IMR-90 (cell line): Measurements from ENCODE around the gene TAAR8. TPM values are rescaled to one million over a fixed set of nuclear protein-coding genes. Genes with fewer than 3 reads are reported as not detected.
"Not testable (repeated sequence)": the region's sequence is repeated elsewhere in the genome, so short reads cannot be mapped to it uniquely, and the experiment has no call there.

Source experiments
- ATAC-seq: fragments of 200-7000 bp; cut with Tn5 transposase; 2 replicates; pipeline ENCODE4 v1.9.1; 2020; ENCODE audit warnings: low read depth, mild to moderate bottlenecking, moderate library complexity
- BruUV-seq: library from RNA; stranded (reverse); fragments of 400-500 nt; replicated peaks from 2 replicates; lab custom pipeline; 2021; lab: Mats Ljungman, UMichigan
- CTCF ChIA-PET: fragments of 300-600 bp; formaldehyde crosslinking; extraction: SDS; loops from one replicate; lab custom pipeline; 2021; ENCODE audit warnings: antibody characterized with exemption; lab: Yijun Ruan, JAX
- POLR2A ChIA-PET: fragments of 300-600 bp; sonication (Branson Sonifier 250); formaldehyde crosslinking; loops from one replicate; lab custom pipeline; 2022; ENCODE audit warnings: antibody characterized with exemption; ENCODE audit not compliant: unreplicated experiment; lab: Charles Lee
- DNase-seq: peaks from one replicate; pipeline ENCODE4 v3.0.0; 2013
- H2AFZ ChIP-seq: replicated peaks from 2 replicates; pipeline ENCODE3; 2013; ENCODE audit warnings: low read length, mild to moderate bottlenecking; ENCODE audit not compliant: poor library complexity
- H2AK5ac ChIP-seq: 2 replicates; pipeline ENCODE4 v1.6.1; 2013; ENCODE audit warnings: low read depth, low read length, inconsistent platforms
- H2AK9ac ChIP-seq: replicated peaks from 2 replicates; pipeline ENCODE3; 2013; ENCODE audit warnings: mild to moderate bottlenecking, low read depth, low read length, moderate library complexity; ENCODE audit not compliant: poor library complexity
- H2BK120ac ChIP-seq: 2 replicates; pipeline ENCODE4 v1.6.1; 2013; ENCODE audit warnings: low read depth, low read length, inconsistent platforms
- H2BK15ac ChIP-seq: 3 replicates; pipeline ENCODE4 v1.6.1; 2013; ENCODE audit warnings: low read depth, low read length, inconsistent platforms
- H2BK20ac ChIP-seq: 2 replicates; pipeline ENCODE4 v1.6.1; 2013; ENCODE audit warnings: low read depth, mild to moderate bottlenecking, inconsistent platforms, low read length, moderate library complexity
- H2BK5ac ChIP-seq: 2 replicates; pipeline ENCODE4 v1.6.1; 2013; ENCODE audit warnings: mild to moderate bottlenecking, low read depth, low read length, inconsistent platforms; ENCODE audit not compliant: poor library complexity, severe bottlenecking
- H3K14ac ChIP-seq: replicated peaks from 2 replicates; pipeline ENCODE4 v1.6.1; 2013; ENCODE audit warnings: low read depth, low read length, inconsistent platforms
- H3K18ac ChIP-seq: 2 replicates; pipeline ENCODE4 v1.6.1; 2013; ENCODE audit warnings: low read depth, low read length, control low read depth
- H3K23ac ChIP-seq: 2 replicates; pipeline ENCODE4 v1.6.1; 2013; ENCODE audit warnings: low read depth, low read length, inconsistent platforms
- H3K27ac ChIP-seq: 2 replicates; pipeline ENCODE4 v1.5.1; 2013; ENCODE audit warnings: mild to moderate bottlenecking, control low read depth, low read length; ENCODE audit not compliant: insufficient read depth
- H3K27me3 ChIP-seq: 2 replicates; pipeline ENCODE4 v1.6.1; 2013; ENCODE audit warnings: low read length; ENCODE audit not compliant: control insufficient read depth, insufficient read depth
- H3K36me3 ChIP-seq: 2 replicates; pipeline ENCODE4 v1.6.1; 2013; ENCODE audit warnings: low read length, mixed read lengths; ENCODE audit not compliant: control insufficient read depth, insufficient read depth
- H3K4ac ChIP-seq: 2 replicates; pipeline ENCODE4 v1.6.1; 2013; ENCODE audit warnings: low read depth, low read length, inconsistent platforms
- H3K4me1 ChIP-seq: 2 replicates; pipeline ENCODE4 v1.6.1; 2013; ENCODE audit warnings: low read length, mixed read lengths; ENCODE audit not compliant: control insufficient read depth, insufficient read depth
- H3K4me2 ChIP-seq: 2 replicates; pipeline ENCODE4 v1.6.1; 2013; ENCODE audit warnings: low read depth, mild to moderate bottlenecking, control low read depth, low read length, moderate library complexity
- H3K4me3 ChIP-seq: 2 replicates; pipeline ENCODE4 v1.5.1; 2013; ENCODE audit warnings: low read depth, mild to moderate bottlenecking, control low read depth, low read length, moderate library complexity; ENCODE audit not compliant: insufficient read depth
- H3K56ac ChIP-seq: 2 replicates; pipeline ENCODE4 v1.6.1; 2013; ENCODE audit warnings: low read length, inconsistent platforms; ENCODE audit not compliant: insufficient read depth; ENCODE audit errors: extremely low read depth
- H3K79me1 ChIP-seq, 2 experiments: 2 replicates each; pipeline ENCODE4 v1.6.1; 2013; ENCODE audit warnings: low read length in 2 of 2, inconsistent platforms in 1 of 2, low read depth in 1 of 2
- H3K9ac ChIP-seq: 2 replicates; pipeline ENCODE4 v1.6.1; 2013; ENCODE audit warnings: low read depth, low read length, control low read depth
- H3K9me1 ChIP-seq: 2 replicates; pipeline ENCODE4 v1.6.1; 2013; ENCODE audit warnings: low read length, inconsistent platforms; ENCODE audit not compliant: insufficient read depth
- H3K9me3 ChIP-seq: 2 replicates; pipeline ENCODE4 v1.6.1; 2013; ENCODE audit warnings: low read length; ENCODE audit not compliant: control insufficient read depth, insufficient read depth
- H4K20me1 ChIP-seq: 2 replicates; pipeline ENCODE4 v1.6.1; 2013; ENCODE audit warnings: low read length, inconsistent platforms; ENCODE audit not compliant: insufficient read depth
- H4K5ac ChIP-seq: 2 replicates; pipeline ENCODE4 v1.6.1; 2013; ENCODE audit warnings: mild to moderate bottlenecking, low read depth, low read length, control low read depth
- H4K8ac ChIP-seq, 2 experiments: 2 replicates each; pipeline ENCODE4 v1.6.1; 2013; ENCODE audit warnings: low read depth in 2 of 2, low read length in 2 of 2, control low read depth in 1 of 2, inconsistent platforms in 1 of 2
- H4K91ac ChIP-seq: 2 replicates; pipeline ENCODE4 v1.6.1; 2013; ENCODE audit warnings: low read depth, low read length, inconsistent platforms; ENCODE audit not compliant: insufficient read depth
- WGBS, 2 experiments: methylation state at CpG; one replicate each; pipeline versions ENCODE4 v1.1.5 to v1.1.7; 2013; ENCODE audit warnings: missing lambda C conversion rate in 2 of 2; ENCODE audit not compliant: insufficient read length in 1 of 2; ENCODE audit errors: extremely low coverage in 2 of 2; 5-methylcytosine and 5-hydroxymethylcytosine counted together
- dilution Hi-C: fragments of 300-500 bp; cut with HindIII; formaldehyde crosslinking; loops from one replicate; pipeline ENCODE4 v1.14.3; 2018; ENCODE audit warnings: low sequenced_read_pairs; ENCODE audit not compliant: unreplicated experiment
- in situ Hi-C: fragments of 300-500 bp; cut with MboI; formaldehyde crosslinking; loops from 3 replicates; pipeline ENCODE4 v1.14.3; 2019; ENCODE audit warnings: low sequenced_read_pairs, inconsistent platforms, mixed read lengths
- intact Hi-C: fragments of 100-400 bp; cut with micrococcal nuclease; formaldehyde crosslinking; loops from 2 replicates; pipeline ENCODE4 v1.10.0; 2022
- polyA plus RNA-seq, 3 experiments: library from polyadenylated mRNA; depleted of rRNA; stranded (reverse); fragments of >200 nt; gene quantifications; 2 replicates each; pipeline ENCODE4 v1.2.3, GENCODE V29; 2012; ENCODE audit warnings: low replicate concordance in 1 of 3
- total RNA-seq: library from RNA; depleted of rRNA; stranded (reverse); fragments of >200 nt; gene quantifications from 2 replicates; pipeline ENCODE4 v1.2.3, GENCODE V29; 2012

The TAAR8 gene
- total and polyA plus RNA-seq, 2 of the 4 experiments (the other 2 are of a cell fraction), result not detected

DNA sequence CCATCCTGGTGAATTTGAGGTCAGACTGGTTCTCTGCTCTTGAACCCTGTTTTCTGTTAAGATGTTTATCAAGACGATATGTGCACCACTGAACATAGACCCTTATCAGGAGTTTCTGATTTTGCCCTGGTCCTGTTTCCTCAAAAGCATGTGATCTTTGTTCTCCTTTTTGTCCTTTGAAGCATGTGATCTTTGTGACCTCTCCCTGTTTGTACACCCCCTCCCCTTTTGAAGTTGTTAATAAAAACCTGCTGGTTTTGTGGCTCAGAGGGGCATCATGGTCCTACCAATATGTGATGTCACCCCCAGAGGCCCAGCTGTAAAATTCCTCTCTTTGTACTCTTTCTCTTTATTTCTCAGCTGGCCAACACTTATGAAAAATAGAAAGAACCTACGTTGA lies 17.9 kb upstream of the TAAR8 start:
- H3K23ac ChIP-seq, H3K9me1 ChIP-seq, H3K79me1 ChIP-seq, CTCF ChIA-PET, POLR2A ChIA-PET, H3K27ac ChIP-seq, H4K8ac ChIP-seq, intact Hi-C loops, H2AK5ac ChIP-seq, H4K91ac ChIP-seq, H3K18ac ChIP-seq, ATAC-seq, H4K5ac ChIP-seq, H3K9ac ChIP-seq, dilution Hi-C loops, H3K4me1 ChIP-seq, H3K36me3 ChIP-seq, H2AK9ac ChIP-seq, DNase-seq, H3K4me2 ChIP-seq, H3K14ac ChIP-seq, H3K9me3 ChIP-seq, H2AFZ ChIP-seq, H2BK120ac ChIP-seq, H2BK15ac ChIP-seq, H4K20me1 ChIP-seq, H3K4ac ChIP-seq, H2BK20ac ChIP-seq, H3K56ac ChIP-seq, H3K4me3 ChIP-seq, H2BK5ac ChIP-seq, BruUV-seq: not testable (repeated sequence)
- no CpG with 5 or more reads among the region's 2 CpGs for WGBS, 2 experiments
- H3K27me3 ChIP-seq, result peaks cover 18% of the 10 kb centered on the region
- in situ Hi-C loops, result loop anchor here (10.0 kb wide), 1 partner anchor 240 kb away; no protein-coding TSS in a partner anchor
